G401 (cell line): ENCODE measurements around the gene IQSEC3. TPM values are rescaled to one million over a fixed set of nuclear protein-coding genes. Genes with fewer than 3 reads are reported as not detected.
"Not testable (repeated sequence)": the region's sequence is repeated elsewhere in the genome, so short reads cannot be mapped to it uniquely, and the experiment has no call there.

Experiments used
- DNase-seq: peaks from one replicate; pipeline ENCODE4 v3.0.0-alpha.2; 2015; ENCODE audit warnings: low spot score
- in situ Hi-C: cut with HindIII; loops from 2 replicates; pipeline ENCODE4 v1.10.0; 2016; ENCODE audit warnings: low sequenced_read_pairs, mixed read lengths
- total RNA-seq: library from RNA; depleted of rRNA; stranded (reverse); fragments of >200 nt; shearing (Covaris generic); gene quantifications from 2 replicates; pipeline ENCODE4 v1.2.3, GENCODE V29; 2014

Gene IQSEC3
- total RNA-seq, 1 experiment from 2014 or later, result not detected

DNA sequence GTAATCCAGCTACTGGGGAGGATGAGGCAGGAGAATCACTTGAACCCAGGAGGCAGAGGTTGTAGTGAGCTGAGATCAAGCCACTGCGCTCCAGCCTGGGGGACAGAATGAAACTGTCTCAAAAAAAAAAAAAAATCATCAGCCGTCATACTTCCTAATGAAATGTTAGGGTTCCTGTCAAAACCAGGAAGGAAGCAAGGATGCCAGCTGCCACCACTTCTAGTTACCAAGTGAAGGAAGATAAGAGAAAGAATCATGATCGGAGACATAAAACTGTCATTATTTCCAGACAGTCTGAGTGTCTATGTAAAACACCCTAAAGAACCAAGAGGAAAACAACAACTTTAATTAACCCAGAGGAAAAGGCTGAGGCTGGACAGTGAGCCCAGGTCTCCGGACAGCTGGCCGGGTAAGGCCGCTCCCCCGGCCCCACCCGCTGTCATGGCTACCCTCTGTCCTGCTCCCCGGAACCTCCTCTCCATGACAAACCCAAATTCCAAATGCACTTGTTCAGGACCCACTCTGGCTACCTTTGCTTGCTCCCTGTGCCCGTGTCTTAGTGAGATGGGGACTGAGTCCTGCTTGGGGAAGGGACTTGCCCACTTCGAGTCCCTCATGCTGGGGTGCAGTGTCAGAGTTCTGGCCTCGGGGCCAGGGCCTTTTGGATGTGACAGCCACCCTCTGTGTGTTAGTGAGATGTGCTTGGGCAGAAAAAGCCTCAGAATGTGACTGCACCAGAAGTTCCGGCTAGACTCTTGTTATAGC lies 118.4 kb downstream of the IQSEC3 start:
- no peak for DNase-seq
- in situ Hi-C loops, result no loop called here

DNA sequence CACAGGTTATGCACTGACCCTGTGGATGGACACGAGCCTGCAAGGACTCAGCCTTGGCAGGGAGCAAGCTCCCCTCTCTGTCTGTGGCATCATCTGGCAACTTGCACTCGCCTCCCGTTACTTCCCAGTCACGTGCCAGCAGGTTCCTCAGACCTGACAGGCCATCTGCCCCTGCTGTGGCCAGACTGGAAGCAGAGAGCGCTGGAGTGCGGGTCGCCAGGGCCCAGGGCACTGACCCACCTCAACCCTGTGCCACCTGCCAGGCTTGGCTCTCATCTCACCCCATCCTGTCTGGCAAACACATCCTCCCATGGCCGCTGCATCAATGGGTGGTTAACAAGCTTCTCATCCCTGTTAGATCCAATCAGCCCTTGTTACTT lies 119.0 kb downstream of the IQSEC3 start:
- in situ Hi-C loops, result no loop called here
- peak; percentile 78 for DNase-seq

GRCh38 chr12:186006-186625 lies 119.5 kb downstream of the IQSEC3 start:
- DNase-seq, result peak; percentile 33
- in situ Hi-C loops, result no loop called here

DNA sequence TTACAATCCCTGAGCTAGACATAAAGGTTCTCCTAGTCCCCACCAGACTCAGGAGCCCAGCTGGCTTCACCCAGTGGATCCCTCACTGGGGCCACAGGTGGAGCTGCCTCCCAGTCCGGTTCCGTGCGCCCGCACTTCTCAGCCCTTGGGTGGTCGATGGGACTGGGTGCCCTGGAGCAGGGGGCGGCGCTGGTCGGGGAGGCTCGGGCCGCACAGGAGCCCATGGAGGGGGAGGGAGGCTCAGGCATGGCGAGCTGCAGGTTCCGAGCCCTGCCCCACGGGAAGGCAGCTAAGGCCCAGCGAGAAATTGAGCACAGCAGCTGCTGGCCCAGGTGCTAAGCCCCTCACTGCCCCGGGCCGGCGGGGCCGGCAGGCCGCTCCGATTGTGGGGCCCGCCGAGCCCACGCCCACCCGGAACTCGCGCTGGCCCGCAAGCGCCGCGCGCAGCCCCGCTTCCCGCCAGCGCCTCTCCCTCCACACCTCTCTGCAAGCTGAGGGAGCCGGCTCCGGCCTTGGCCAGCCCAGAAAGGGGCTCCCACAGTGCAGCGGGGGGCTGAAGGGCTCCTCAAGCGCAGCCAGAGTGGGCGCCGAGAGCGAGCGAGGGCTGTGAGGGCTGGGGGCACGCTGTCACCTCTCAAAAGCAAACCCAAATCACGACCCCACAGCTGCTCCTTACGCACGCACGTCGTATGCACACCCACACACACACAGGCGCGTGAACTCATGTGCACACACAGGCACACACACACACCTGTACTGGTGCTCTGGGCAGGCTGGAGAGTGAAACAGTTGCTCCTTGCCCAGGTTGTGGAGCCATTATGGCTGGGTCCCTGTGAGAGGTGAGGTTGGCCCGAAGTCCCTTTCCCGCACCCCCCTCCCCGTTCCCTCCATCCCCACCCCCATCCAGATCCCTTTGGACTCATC lies 121.7 kb downstream of the IQSEC3 start:
- DNase-seq, in situ Hi-C loops: not testable (repeated sequence)

DNA sequence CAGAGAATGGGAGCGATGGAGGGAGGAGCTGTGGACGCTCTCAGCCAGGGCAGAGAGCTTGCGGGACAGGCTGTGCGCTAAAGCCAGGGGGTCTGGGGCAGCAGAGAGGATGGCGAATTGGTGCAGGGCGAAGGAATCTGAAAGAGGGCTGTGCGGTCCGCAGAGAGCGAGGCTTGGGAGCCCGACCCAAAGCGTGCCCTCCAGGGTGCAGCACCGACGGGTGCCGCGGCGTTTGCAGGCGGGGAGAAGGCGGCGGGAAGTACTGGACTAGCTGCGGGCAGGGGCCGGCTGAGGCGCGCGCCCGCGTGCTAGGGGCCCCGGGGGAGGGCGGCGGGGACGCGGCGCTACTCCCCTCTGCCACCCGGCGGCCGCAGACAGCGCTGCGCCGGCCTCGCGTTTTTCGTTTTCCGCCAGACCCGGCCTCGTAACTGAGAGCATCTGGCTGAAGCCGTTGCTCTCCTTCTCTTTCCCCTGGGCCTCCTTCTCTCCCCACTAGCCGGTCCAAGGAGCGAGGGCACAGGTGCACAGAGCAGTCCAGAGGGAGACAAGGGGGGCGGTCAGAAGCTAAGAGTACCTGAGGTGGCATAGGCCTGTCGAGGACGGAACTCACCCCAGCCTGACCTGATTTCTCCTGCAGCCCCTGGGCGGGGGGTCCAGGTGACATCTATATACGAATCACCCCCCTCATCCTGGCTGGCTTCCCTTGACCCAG lies 122.5 kb downstream of the IQSEC3 start:
- peak; percentile 73 for DNase-seq
- in situ Hi-C loops, result no loop called here

DNA sequence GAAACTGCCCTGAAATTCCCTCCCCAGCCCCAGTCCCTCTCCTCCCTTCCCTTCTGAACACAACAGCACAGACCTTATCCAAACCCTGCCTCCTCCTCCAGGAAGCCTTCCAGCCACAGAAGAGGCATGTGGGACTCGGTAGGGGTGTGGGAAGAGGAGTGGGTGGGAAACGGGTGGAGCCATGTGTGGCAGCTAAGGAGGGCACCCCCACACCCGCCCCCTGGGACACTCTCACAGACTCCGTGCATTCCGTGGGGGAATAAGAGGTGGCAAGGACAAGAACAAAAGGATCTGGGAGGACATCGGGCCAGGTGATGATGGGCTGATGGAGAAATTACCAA lies 123.0 kb downstream of the IQSEC3 start:
- in situ Hi-C loops, result no loop called here
- DNase-seq, result no peak

GRCh38 chr12:190881-191280 lies 124.3 kb downstream of the IQSEC3 start:
- in situ Hi-C loops, result no loop called here

GRCh38 chr12:191541-191940 lies 125.0 kb downstream of the IQSEC3 start:
- in situ Hi-C loops, result no loop called here

More at GRCh38 chr12:190881-191280, 124.3 kb downstream of the IQSEC3 start:
- no peak for DNase-seq

GRCh38 chr12:193261-193660 lies 126.7 kb downstream of the IQSEC3 start:
- in situ Hi-C loops, result no loop called here
- no peak for DNase-seq

More at GRCh38 chr12:191541-191940, 125.0 kb downstream of the IQSEC3 start:
- no peak for DNase-seq

- no peak for DNase-seq
- in situ Hi-C loops, result no loop called here
Measured at GRCh38 chr12:194276-194675, 127.7 kb downstream of the IQSEC3 start.

DNA sequence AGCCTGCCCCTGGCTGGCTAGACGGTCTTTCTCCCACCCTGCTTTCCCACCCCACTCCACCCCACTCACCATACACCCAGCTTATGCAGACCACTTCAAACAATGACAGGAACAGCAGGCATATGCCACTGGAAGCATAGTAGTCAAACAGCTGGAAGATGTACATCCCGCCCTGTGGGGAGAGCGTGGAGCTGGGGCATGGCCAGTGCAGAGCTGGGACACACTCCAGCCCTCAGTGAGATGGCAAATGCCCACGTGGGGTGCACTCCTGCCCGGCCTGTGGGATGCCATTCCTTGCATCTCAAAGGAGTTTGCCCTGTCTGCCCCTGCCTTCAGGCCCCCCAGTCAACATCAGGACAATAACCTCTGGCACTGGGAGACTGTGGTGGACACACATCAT lies 128.6 kb downstream of the IQSEC3 start:
- no peak for DNase-seq
- in situ Hi-C loops, result no loop called here

DNA sequence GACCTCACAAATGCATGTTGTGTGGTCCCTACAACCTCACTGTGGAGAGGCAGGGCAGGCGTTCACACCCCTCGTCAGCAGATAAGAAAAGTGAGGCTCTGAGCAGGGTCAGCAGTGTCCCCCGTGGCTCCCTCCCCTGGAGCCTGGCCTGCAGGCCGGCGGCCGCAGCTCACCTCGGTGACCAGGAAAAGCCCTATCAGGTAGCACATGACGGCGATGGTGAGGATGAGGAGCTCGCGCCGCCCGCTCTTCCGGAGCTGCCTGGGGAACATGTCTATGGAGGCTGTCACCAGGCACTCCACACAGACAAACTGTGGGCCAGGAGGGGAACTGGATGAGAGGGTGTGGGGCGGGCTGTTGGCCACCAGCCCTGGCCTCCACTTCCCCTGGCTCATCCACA lies 129.4 kb downstream of the IQSEC3 start:
- DNase-seq, result no peak
- in situ Hi-C loops, result no loop called here

- in situ Hi-C loops, result no loop called here
- DNase-seq, result no peak
Measured at GRCh38 chr12:196436-196835, 129.9 kb downstream of the IQSEC3 start.

DNA sequence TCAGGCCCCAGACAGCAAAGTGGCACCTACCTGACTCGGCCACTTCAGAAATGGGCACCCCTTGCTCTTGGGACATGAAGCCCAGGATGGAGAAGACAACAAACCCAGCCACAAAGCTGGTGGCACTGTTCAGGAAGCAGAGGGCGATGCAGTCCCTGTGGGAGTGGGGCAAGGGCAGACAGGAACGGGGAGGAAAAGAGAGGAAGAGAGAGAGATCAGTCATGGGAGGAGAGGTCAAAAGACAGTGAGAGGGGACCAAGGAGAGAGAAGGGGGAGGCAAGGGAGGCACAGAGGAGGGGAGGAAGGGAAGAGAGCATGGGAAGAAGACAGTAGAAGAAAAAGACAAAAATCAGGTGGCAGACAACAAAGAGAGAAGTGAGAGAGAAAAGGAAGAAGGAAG lies 130.8 kb downstream of the IQSEC3 start:
- in situ Hi-C loops, result no loop called here
- DNase-seq, result no peak

DNA sequence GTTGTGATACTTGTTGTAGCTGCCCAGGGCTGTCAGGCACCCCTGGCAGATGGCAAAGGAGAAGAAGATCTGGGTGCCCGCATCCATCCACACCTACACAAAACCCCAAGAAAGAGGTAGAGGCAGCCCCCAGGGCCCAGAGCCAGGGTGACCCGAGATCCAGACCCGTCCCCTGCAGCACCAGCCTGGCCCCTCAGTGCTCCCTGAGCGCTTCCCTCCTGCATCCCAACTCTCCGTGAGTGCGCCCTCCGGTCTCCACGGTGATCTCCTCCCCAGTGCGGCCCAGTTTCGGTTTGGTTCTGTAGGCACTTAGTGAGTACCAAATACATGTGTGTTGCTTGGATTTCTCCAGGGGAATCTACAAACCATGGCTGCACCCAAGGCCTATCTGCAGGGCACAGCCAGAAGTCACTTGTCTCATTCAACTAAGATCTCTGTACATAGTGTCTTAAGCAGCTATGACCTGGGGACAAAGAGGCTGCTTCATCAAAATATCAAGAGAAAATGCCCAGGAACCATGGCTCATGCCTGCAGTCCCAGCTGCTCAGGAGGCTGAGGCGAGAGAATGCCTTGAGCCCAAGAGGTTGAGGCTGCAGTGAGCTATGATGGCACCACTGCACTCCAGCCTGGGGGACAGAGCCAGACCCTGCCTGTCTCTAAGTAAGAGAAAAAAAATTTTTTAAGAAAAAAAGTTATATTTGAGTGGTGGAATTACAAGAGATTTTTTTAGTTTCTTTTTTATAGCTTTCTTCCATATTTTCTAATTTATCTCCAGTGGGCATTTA lies 131.5 kb downstream of the IQSEC3 start:
- DNase-seq, result no peak
- in situ Hi-C loops, result no loop called here

DNA sequence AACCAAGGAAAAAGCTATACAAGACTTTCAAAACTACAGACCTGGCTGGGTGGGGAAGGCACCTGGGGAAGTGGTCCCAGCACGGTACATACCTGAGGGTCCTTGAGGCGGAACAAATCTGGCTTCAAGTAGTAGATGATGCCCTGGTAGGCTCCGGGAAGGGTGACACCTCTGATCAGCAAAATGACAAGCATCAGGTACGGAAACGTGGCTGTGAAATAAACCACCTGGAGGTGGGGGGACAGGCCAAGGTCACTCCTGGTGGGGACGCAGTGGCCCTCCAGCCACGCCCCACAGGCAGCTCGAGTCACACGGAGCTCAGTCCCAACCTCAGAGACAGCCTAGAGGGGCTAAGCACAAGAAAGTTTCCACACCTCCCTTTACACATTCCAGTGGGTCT lies 132.1 kb downstream of the IQSEC3 start:
- in situ Hi-C loops, result no loop called here
- no peak for DNase-seq

DNA sequence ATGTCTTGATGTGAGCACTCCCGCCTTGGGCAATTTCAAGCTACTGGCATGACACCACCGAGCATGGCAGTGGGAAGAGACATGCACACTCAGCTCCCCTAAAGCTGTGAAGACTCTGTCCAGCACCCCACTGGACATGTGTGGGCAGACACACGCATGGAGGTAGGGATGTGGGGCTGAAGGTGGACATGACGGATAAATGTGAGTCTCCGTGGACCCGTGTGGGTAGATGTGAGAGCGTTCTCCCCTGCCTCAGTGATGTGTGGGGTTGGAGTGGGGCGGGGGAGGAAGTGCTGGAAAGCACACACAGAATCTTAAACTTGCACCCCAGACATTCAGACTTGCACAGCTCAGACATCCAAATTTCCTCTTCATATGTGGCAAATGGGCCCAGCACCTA lies 134.8 kb downstream of the IQSEC3 start:
- no peak for DNase-seq
- in situ Hi-C loops, result no loop called here

- peak; percentile 92 for DNase-seq
- in situ Hi-C loops, result no loop called here
Measured at GRCh38 chr12:202081-202731, 135.6 kb downstream of the IQSEC3 start.
